ENCODE results near the gene FAM53B.

FAM53B gene

GRCh38 chr10:124728830-124729661 is 15.1 kb downstream of the FAM53B start:
- peaks cover 0 to 49% of the 10 kb centered on the region in 2 experiments; a peak in 1 of 3 replicates for H3K36me3 ChIP-seq (ENCODE audit: control insufficient read depth in 2 of 2, insufficient read depth in 1 of 2, low read length in 2 of 2)
- ChIA-PET POLR2A (no interaction called here), CTCF (interaction anchor here (1.2 to 2.6 kb wide), 3 partner anchors 12 to 41 kb away, joined by 3 to 10 read pairs (median 3); no protein-coding TSS in a partner anchor)
- no peak overlapping the region for H3K4me3 ChIP-seq (ENCODE audit: low read depth, low read length)
- H3K9me3 ChIP-seq (ENCODE audit: control insufficient read depth, insufficient read depth, low read depth, low read length), result no peaks in the 10 kb centered on the region
- TF ChIP-seq ZNF211 (tag by site-specific recombination; IDR thresholded peaks at IDR 0.05; ENCODE audit: low read depth) (no peak), ZNF529 (tag by site-specific recombination; IDR thresholded peaks at IDR 0.05; ENCODE audit: insufficient replicate concordance) (no peak), ZEB2 (tag by site-specific recombination; IDR thresholded peaks at IDR 0.05) (no peak), ZNF530 (tag by site-specific recombination; IDR thresholded peaks at IDR 0.05; ENCODE audit: low read depth) (no peak), ZNF366 (tag by site-specific recombination; conservative IDR thresholded peaks at IDR 0.05) (no peak), ZNF416 (tag by site-specific recombination; IDR thresholded peaks at IDR 0.05) (no peak), ZNF785 (tag by site-specific recombination; IDR thresholded peaks at IDR 0.05) (no peak)
- no peaks in the 10 kb centered on the region for H3K4me1 ChIP-seq (ENCODE audit: control insufficient read depth, insufficient read depth, low read length)
- no peak overlapping the region for H3K27ac ChIP-seq (ENCODE audit: extremely low read depth, low read depth, low read length)

GRCh38 chr10:124728071-124728829 is 15.9 kb downstream of the FAM53B start:
- H3K36me3 ChIP-seq (ENCODE audit: control insufficient read depth in 2 of 2, insufficient read depth in 1 of 2, low read length in 2 of 2), result peaks cover 0 to 48% of the 10 kb centered on the region in 2 experiments; a peak in 1 of 3 replicates
- TF ChIP-seq EGR2 (tag by site-specific recombination; IDR thresholded peaks at IDR 0.05; ENCODE audit: low read depth) (peak; percentile 67), IKZF3 (tag by site-specific recombination; IDR thresholded peaks at IDR 0.05) (no peak), ZFHX2 (tag by site-specific recombination; conservative IDR thresholded peaks at IDR 0.05) (peak; percentile 72), ZIC2 (tag by site-specific recombination; IDR thresholded peaks at IDR 0.05) (peak; percentile 43; the same call in 1 of the 2 replicates), GLI2 (tag by site-specific recombination; IDR thresholded peaks at IDR 0.05; ENCODE audit: borderline replicate concordance, low read depth) (no peak)
- H3K4me1 ChIP-seq (ENCODE audit: control insufficient read depth, insufficient read depth, low read length), result no peaks in the 10 kb centered on the region
- H3K4me3 ChIP-seq (ENCODE audit: low read depth, low read length), result no peak overlapping the region
- no peak overlapping the region for H3K27ac ChIP-seq (ENCODE audit: extremely low read depth, low read depth, low read length)
- POLR2A ChIA-PET, result no interaction called here
- CTCF ChIA-PET, result interaction anchor here (1.2 to 1.3 kb wide), 2 partner anchors 13 to 40 kb away, joined by 3 read pairs; no protein-coding TSS in a partner anchor
- no peaks in the 10 kb centered on the region for H3K9me3 ChIP-seq (ENCODE audit: control insufficient read depth, insufficient read depth, low read depth, low read length)

GRCh38 chr10:124727361-124727960 is 16.7 kb downstream of the FAM53B start:
- no peak overlapping the region for H3K27ac ChIP-seq (ENCODE audit: extremely low read depth, low read depth, low read length)
- no peaks in the 10 kb centered on the region for H3K4me1 ChIP-seq (ENCODE audit: control insufficient read depth, insufficient read depth, low read length)
- POLR2A ChIA-PET, result no interaction called here
- TF ChIP-seq HIC1 (tag by site-specific recombination; IDR thresholded peaks at IDR 0.05) (no peak), ZNF510 (tag by site-specific recombination; IDR thresholded peaks at IDR 0.05; ENCODE audit: insufficient replicate concordance) (no peak)
- H3K4me3 ChIP-seq (ENCODE audit: low read depth, low read length), result no peak overlapping the region
- H3K36me3 ChIP-seq (ENCODE audit: control insufficient read depth in 2 of 2, insufficient read depth in 1 of 2, low read length in 2 of 2), result peaks cover 0 to 43% of the 10 kb centered on the region in 2 experiments; a peak in 1 of 3 replicates
- CTCF ChIA-PET, result interaction anchor here (1.2 kb wide), 1 partner anchor 14 kb away, joined by 3 read pairs; no protein-coding TSS in a partner anchor
- no peaks in the 10 kb centered on the region for H3K9me3 ChIP-seq (ENCODE audit: control insufficient read depth, insufficient read depth, low read depth, low read length)
